Measurements from ENCODE around the gene TSKS.

Gene TSKS, protein sequence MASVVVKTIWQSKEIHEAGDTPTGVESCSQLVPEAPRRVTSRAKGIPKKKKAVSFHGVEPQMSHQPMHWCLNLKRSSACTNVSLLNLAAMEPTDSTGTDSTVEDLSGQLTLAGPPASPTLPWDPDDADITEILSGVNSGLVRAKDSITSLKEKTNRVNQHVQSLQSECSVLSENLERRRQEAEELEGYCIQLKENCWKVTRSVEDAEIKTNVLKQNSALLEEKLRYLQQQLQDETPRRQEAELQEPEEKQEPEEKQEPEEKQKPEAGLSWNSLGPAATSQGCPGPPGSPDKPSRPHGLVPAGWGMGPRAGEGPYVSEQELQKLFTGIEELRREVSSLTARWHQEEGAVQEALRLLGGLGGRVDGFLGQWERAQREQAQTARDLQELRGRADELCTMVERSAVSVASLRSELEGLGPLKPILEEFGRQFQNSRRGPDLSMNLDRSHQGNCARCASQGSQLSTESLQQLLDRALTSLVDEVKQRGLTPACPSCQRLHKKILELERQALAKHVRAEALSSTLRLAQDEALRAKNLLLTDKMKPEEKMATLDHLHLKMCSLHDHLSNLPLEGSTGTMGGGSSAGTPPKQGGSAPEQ

DNA sequence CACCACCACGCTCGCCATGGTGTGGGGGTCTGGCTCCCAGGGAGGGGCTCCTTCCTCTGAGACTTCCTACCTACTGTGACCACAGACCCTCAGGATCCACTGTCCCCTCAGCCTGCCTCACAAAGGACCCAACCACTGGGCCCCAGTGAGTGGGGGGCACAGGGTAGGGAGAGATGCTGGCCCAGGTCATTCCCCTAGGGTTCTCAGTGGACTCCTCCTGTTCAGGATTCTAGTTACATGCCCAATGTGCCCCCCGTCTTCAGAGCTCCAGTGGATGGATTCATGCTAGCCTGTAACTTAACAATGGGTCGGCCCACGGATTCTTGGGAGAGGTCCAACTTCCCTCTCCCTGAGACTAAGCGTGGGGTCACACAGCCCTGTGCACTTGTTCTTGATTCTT, at the start of gene TSKS:
TSKS (minus strand) TSS at position 77 of the 400 bp plus-strand sequence; CDS start at position 18, 59 bp downstream.
- DNase-seq = no peak

DNA sequence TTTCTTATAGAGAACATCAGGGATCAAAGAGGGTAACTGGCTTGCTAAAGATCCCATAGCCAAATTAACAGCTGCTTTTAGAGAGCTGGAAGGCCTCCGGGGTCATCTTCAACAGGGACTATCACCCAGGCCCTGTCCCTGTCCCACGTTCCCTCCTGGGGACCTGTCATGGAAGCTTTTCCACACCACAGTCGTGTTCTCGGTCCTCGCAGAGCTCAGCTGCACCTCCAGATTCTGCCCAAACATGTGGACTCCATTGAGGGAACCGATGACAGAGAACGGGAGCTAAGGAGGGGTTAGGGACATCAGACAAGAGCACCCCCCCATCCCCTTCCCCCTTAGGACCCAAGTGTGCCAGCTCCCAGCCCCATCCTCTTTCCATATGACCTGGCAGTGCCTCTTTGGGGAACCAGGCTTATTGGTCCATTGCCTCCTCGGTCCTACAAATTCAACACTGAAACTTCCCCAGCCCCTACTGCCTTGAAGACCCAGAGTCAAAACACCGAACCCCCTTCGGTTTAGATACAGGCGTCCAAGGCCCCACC, 49.4 kb upstream of the TSKS start:
- DNase-seq = no peak

DNA sequence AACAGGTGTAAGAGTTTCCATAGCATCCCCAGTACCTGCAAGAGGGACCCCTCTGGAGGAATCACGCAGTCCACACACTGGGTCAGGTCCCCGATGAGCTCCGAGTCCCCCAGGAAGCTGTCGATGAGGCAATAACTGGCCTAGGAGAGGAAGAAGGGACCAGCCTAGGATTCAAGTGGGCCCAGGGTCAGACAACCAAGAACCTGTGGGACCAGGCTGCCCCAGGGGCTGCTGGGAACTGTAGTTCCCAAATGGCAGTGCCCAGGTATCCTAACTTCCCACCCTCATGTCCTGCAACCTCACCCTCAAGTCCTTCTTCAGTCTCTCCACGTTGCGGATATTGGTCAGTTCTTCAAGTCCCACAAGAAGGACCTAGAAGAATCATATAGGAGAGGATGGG, 48.2 kb upstream of the TSKS start:
- DNase-seq = no peak

DNA sequence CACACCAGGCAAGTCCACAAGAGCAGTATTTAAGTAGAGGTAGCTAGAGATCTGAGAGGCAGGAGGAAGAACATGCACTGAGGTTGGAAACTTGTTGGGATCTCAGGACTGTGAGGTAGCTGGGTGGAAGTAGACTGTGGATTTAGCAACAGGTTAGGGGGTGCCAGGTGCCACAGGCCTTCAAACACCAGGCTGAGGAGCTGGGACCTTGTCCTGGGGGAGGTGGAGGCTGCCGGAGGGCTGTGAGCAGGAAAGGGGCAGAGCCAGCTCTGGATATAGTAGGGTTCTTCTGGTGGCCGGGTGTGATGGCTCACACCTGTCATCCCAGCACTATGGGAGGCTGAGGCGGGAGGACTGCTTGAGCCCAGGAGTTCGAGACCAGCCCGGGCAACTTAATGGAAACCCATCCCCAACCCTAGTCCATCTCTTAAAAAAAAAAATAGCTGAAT, 46.9 kb upstream of the TSKS start:
- DNase-seq = no peak

DNA sequence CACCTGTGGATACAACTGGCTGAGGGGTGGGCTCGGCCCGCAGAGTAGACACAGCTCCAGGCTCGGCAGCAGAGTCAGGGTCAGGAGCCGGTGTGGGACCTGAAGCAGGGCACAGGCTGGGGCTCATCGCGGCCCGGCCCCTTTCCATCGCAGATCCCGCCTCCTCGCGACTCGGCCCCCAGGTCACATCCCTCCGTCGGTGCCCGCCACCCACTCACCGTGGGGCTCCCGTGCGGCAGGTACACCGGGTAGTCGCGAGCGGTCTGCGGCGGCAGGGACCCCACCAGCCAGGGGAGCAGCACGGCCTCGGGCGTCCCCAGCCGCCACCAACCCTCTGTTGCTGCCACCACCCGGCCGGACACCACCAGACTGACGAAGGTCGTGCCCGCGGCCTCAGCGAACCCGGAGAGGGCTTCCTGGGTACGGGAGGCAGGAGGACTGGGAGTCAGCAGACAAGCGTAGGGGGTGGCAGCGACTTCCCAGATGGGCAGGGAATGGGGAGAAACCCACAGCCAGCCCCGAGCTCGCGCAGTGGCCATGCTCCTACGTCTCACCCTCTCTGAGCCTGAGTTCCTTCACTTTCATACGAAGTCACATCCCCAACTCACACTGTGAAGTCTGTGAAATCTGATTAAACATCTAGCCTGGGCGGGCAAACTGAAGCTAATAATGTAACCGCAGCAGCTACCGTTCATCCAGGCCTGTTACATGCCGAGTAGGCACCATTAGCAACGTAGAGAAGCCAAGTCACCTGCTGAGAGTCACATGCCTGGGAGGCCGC, 46.2 kb upstream of the TSKS start:
- peak; percentile 19 to 45 for DNase-seq

DNA sequence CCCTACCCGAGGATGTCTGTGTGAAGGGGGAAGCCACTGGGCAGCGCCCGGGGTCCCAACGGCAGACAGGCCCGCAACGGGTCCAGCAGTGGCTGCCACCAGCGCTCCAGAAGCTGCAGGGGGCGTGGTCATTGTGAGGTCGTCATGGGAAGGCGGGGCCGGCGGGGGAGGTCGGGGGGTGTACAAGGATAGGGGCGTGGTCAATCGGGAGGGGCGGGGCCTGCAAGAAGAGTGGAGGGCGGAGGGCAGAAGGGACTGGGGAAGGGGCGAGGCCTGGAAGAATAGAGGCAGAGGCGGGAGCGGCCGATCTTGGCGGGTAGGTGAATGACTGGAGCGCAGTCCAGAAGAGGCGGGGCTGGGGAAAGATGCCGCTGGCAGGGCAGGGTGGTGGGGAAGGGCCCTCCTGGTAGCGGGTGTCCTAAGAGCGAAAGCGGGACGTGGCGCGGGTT, 45.6 kb upstream of the TSKS start:
- peak; percentile 78 to 88 for DNase-seq

DNA sequence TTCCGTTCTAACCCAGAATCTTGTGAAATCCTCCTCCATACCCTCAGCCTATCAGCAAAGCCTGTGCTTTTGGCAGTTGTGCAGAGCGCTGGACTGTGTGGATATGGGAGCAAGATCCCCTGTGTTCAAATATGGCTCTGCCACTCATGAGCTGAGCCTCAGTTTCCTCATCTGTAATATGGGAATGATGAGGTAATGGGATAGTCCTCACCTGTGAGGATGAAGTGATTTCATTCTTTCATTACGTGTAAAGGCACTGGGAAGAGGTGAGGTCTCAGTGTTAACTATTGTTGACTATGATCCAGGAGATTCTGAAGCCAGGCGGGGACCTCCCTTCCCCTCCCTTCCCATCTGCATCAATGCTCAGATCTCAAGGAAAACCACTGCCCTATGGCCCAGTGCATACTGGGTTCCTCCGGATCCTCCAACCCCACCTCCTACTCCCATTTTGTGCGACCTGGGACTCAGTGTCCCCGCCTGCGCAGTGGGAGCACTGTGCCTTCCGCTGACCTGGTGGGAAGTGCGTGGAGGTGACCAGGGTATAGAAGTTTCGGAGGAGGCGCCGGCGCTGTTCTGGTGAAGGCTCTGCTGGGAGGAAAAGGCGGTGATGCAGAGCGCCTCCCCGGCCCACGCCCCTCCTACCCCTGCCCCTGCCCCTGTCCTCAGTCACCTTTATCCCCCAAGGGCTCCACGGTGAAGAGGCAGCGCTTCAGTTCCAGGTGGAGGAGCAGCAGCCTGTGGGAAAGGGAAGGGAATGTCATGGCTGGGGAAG, 45.0 kb upstream of the TSKS start:
- DNase-seq = no peak

DNA sequence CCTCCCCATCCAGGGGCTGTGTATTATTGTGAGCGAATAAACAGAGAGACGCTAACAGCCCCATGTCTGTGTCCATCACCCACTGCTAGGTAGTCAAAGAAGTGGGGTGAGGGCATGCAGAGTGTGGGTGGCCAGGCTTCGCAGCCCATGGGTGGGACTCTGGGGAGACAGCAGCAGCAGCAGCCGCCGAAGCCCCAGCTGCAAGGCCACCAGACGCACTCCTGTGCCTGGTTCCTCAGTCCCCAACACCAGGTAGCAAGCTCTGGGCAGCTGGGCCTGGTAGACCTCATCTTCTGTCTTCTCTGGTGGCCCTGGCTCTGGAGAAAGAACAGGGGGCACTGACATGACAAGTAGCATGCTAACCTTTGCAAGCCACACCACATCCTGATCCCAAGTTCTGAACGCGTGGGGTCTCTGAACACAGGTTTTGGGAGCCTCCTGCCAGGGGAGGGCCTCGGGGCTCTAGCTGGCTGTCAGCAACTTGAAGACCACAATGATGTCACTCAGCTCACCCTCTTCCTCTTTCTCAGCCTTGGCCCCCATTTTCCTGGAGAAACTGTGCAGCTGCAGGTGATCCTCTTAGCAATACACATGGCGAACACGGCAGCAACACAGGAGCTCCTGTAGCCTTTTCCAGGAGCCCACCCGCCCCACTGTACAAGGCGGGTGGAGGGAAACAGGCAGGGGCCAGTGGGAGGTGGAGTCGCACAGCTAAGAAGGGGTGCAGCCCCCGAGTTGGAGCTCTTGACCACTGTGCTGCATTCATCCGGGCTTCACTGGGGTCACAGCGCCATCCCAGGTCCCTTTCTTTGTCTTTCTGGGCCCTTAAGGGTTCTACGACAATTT, 44.2 kb upstream of the TSKS start:
- no peak for DNase-seq

DNA sequence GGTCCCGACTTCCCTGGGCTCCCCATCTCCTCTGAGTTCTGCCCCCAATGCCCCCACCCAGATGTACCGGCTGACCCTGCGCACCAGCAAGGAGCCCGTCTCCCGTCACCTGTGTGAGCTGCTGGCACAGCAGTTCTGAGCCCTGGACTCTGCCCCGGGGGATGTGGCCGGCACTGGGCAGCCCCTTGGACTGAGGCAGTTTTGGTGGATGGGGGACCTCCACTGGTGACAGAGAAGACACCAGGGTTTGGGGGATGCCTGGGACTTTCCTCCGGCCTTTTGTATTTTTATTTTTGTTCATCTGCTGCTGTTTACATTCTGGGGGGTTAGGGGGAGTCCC, 43.5 kb upstream of the TSKS start:
- DNase-seq = no peak

DNA sequence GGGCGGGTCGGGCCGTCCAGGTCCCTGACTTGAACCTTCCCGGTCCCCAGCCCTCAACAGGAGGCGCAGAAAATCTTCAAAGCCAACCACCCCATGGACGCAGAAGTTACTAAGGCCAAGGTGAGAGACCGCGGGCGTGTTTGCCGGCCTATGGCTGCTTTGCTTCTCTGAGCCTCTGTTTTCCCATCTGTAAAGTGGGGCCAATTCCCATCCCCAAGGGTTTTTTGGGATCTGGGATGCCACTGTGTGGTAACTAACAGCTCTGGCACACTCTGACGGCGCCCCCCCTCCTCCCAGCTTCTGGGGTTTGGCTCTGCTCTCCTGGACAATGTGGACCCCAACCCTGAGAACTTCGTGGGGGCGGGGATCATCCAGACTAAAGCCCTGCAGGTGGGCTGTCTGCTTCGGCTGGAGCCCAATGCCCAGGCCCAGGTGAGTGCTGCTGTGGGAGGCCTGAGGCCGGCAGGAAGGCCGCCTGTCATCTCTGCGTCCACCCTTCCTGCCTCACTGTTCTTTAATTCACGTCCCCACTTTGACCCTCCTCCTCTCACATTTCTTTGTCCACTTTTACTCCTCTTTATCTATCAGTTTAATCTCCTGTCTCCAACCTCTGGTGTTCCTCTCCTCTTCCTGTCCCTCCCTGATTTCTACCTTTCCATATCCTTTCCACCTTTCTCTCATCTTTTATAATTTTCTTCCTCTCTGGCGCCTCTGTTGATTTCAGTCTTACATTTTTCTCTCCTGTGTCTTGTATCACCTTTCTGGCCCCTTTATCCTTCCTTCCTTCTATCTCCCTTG, 42.9 kb upstream of the TSKS start:
- no peak for DNase-seq

DNA sequence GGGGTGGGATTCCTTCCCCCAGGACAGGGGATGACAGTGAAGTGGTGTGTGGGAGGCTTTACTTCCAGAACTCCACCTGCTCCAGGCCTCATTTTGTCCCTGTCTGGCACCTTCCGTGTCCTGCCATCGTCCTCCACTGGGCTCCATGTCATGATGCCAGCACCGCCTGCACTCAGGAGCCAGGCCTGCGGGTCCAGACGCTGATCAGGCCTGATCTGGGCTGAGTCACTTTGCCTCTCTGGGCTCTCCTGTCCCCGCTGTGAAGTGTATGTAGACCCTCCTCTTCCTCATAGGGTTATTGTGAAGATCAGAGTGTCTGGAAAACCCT, 40.4 kb upstream of the TSKS start:
- no peak for DNase-seq

DNA sequence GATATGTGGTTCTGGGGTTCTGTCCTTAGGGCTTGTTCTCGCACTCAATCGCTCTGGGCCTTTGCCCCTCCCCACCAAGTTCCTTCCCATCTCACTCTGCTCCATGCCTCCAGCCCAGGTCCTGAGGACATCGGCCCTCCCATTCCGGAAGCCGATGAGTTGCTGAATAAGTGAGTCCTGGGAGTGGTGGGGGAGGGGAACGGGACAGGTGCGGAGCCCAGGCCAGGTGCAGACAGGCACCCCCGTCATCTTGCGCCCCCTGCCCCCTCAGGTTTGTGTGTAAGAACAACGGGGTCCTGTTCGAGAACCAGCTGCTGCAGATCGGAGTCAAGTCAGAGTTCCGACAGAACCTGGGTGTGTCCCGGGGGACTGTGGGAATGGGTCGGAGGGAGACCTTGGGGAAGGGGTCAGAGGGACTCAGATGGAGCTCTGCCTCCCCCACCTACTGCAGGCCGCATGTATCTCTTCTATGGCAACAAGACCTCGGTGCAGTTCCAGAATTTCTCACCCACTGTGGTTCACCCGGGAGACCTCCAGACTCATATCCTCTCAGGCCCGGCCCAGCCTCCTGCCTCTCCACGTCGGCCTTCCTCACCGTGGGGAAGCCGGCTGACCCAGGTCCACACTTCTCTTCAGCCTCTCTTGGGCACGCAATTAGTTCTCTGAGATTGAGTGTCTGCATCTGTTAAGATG, 39.9 kb upstream of the TSKS start:
- DNase-seq = no peak

DNA sequence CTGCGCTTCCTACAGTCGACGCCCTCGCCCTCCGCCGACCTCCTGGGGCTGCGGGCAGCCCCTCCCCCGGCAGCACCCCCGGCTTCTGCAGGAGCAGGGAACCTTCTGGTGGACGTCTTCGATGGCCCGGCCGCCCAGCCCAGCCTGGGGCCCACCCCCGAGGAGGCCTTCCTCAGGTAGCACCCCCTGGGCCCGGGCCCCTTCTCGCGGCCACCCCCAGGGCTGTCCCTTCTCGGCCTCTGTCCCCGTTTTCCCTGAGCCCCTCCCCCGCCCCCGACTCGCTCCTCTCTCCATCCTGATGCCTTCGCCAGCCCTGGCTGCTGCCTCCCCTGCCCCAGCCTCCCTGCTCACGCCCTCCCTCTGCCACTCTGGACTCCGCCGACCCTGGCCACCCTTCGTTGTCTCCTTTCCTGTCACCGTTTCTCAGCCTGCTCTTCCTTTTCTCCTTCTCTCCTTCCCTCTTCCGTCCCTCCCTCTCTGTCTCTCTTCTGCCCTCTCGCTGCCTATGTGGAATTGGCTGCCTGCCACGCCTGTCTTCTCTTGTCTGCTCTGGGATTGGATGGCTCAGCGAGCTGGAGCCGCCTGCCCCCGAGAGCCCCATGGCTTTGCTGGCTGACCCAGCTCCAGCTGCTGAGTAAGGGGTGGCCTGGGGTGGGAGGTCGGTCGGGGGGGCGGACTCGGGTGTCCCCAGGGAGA, 39.0 kb upstream of the TSKS start:
- no peak for DNase-seq

DNA sequence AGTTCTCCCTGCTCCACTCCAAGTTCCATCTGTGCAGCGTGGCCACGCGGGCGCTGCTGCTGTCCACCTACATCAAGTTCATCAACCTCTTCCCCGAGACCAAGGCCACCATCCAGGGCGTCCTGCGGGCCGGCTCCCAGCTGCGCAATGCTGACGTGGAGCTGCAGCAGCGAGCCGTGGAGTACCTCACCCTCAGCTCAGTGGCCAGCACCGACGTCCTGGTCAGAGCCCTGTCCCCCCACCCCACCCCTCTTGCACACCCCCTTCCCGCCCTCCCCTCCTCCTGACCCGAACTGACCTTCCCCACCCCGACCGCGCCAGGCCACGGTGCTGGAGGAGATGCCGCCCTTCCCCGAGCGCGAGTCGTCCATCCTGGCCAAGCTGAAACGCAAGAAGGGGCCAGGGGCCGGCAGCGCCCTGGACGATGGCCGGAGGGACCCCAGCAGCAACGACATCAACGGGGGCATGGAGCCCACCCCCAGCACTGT, 38.3 kb upstream of the TSKS start:
- no peak for DNase-seq

DNA sequence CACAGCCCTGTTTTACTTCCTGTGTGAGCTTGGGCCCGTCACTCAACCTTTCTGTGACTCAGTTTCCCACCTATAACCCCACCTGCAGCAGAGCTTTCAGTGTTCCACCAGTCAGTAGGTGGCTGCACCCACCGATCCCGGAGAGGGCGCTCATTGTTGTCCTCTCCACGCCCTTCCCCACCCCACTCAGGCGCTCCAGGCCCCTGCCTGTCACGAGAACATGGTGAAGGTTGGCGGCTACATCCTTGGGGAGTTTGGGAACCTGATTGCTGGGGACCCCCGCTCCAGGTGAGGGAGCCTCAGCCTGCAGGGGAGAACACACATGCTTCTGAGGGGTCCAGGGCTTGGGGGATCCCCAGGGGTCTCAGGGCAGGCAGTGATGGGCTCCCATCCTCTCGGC, 37.7 kb upstream of the TSKS start:
- DNase-seq = no peak

DNA sequence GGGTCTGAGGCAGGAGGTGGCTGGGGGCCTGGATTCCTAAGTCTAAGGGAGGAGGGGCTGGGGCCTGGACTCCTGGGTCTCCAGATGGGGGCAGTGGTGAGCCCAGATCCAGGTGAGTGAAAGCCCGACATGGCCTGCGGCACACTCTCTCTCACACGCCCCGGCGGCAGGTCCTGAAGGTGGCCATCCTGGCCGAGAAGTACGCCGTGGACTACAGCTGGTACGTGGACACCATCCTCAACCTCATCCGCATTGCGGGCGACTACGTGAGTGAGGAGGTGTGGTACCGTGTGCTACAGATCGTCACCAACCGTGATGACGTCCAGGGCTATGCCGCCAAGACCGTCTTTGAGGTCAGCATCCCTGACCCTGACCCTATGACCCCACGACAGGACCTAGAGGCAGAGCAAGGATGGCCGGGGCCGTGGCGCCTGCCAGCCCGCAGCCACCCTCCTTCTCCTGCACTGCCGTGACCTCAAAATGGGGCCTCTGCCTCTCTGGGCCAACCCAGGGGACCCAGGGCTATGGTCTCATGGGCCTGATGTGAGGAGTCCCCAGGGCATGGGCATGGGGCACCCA, 36.8 kb upstream of the TSKS start:
- no peak for DNase-seq

DNA sequence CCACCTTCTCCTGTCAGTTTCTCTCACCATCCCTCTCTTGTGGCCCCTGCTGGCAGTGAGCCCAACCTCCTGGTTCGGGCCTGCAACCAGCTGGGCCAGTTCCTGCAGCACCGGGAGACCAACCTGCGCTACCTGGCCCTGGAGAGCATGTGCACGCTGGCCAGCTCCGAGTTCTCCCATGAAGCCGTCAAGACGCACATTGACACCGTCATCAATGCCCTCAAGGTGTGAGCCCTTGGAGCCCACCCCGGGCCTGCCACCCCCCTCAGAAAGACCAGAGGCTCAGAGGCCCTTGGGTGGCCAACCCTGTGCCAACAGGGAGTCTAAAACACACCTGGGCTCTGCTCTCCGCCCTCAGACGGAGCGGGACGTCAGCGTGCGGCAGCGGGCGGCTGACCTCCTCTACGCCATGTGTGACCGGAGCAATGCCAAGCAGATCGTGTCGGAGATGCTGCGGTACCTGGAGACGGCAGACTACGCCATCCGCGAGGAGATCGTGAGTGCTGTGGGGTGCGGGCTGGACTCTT, 36.2 kb upstream of the TSKS start:
- no peak for DNase-seq

DNA sequence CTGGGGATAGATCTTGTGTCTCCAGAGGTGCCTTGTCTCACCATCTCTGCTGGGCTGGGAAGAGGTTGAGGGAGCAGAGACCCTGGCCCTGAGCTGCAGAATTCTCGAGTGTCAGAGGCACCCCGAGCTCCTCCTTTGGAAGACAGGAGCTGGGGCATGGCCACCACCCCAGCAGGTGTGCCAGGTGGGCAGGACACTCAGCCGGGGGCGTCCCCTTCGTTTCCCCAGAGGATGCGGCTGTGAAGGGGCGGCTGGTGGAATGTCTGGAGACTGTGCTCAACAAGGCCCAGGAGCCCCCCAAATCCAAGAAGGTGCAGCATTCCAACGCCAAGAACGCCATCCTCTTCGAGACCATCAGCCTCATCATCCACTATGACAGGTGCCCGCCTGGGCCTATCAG, 35.5 kb upstream of the TSKS start:
- no peak for DNase-seq

DNA sequence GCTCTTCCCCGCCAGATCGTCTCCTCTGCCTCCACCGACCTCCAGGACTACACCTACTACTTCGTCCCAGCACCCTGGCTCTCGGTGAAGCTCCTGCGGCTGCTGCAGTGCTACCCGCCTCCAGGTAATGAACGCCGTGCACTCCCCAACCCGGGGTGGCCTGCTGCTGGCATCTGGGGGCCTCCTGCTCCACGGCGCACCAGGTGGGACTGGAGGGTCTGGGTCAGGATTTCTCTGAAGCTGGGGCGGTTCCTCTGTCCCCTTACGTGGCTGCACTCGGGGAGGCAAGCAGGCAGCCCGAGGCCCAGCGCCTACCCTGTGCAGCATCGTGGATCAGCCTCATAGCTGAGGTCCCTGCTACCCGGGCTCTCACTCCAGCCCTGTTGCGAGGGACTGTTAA, 32.5 kb upstream of the TSKS start:
- DNase-seq = no peak

All from stimulated activated CD4-positive, alpha-beta T cell treated with anti-CD3 and anti-CD28 coated beads, Interleukin-2, amount 100 ng/mL, for 48 hours (primary cell).